Aorta (tissue), 5 donors: ENCODE data around the gene RNASE1. TPM values are rescaled to one million over a fixed set of nuclear protein-coding genes. Genes with fewer than 3 reads are reported as not detected.

Experiments used
- ATAC-seq: fragments of 200-7000 bp; cut with Tn5 transposase; one replicate; pipeline ENCODE4 v1.9.1; 2022; ENCODE audit warnings: moderate library complexity; ENCODE audit not compliant: low FRiP score
- DNase-seq, 2 donors: peaks; one replicate each; pipeline ENCODE4 v3.0.0-alpha.2; 2020
- H3K27ac ChIP-seq, 2 donors: one replicate each; pipeline ENCODE4 v1.5.1; 2013; ENCODE audit warnings: low read length in 2 of 2, mild to moderate bottlenecking in 2 of 2, moderate library complexity in 2 of 2, control low read depth in 1 of 2, inconsistent platforms in 1 of 2, low read depth in 1 of 2
- H3K27me3 ChIP-seq, 2 donors: one replicate each; pipeline ENCODE4 v1.6.1; 2013; ENCODE audit warnings: control low read depth in 1 of 2, low read length in 1 of 2, mild to moderate bottlenecking in 1 of 2, moderate library complexity in 1 of 2; ENCODE audit not compliant: insufficient read depth in 2 of 2, control insufficient read depth in 1 of 2
- H3K36me3 ChIP-seq, 2 donors: one replicate each; pipeline ENCODE4 v1.6.1; 2013; ENCODE audit warnings: control low read depth in 1 of 2, low read length in 1 of 2, mild to moderate bottlenecking in 1 of 2; ENCODE audit not compliant: insufficient read depth in 2 of 2, control insufficient read depth in 1 of 2
- H3K4me1 ChIP-seq, 2 donors: one replicate each; pipeline ENCODE4 v1.6.1; 2013; ENCODE audit warnings: low read length in 2 of 2, control low read depth in 1 of 2, mild to moderate bottlenecking in 1 of 2, moderate library complexity in 1 of 2; ENCODE audit not compliant: insufficient read depth in 2 of 2, control insufficient read depth in 1 of 2
- H3K4me3 ChIP-seq, 2 donors: one replicate each; pipeline ENCODE4 v1.5.1; 2013; ENCODE audit warnings: low read length in 2 of 2, control low read depth in 1 of 2, mild to moderate bottlenecking in 1 of 2
- H3K9me3 ChIP-seq: one replicate; pipeline ENCODE4 v1.6.1; 2013; ENCODE audit warnings: mild to moderate bottlenecking, low read length; ENCODE audit not compliant: control insufficient read depth
- WGBS, 2 donors: extraction: QIAGEN DNeasy Blood & Tissue Kit; methylation state at CpG; one replicate each; pipeline ENCODE4 v1.1.7; 2013; 5-methylcytosine and 5-hydroxymethylcytosine counted together
- intact Hi-C, 2 donors: fragments of 100-400 bp; cut with DNase I; formaldehyde crosslinking; loops; one replicate each; pipeline versions ENCODE4 v1.14.2 to v1.15.0; 2022
- polyA plus RNA-seq, 2 donors: library from polyadenylated mRNA; stranded (reverse); fragments of 200-250 nt; gene quantifications; one replicate each; pipeline ENCODE4 v1.2.3, GENCODE V29; 2013
- total RNA-seq, 2 donors: library from RNA; stranded (reverse); fragmentation: NEBNext Ultra II Directional; extraction: Animal tissue kit (Norgen Biotek cat#: 25700); gene quantifications; one replicate each; pipeline ENCODE4 v1.2.1, GENCODE V29; 2021
- donor health status: healthy with polysubstance abuse.
- donor health status: Bipolar disorder and iron deficiency.
- donor health status: DM: no; HTN: no; CAD: no.
- donor health status: DM: no; HTN: no; CAD: no.
- donor health status: DM: yes; HTN: yes; CAD: no.

The RNASE1 gene
- total and polyA plus RNA-seq, 4 donors, result 86.4 to 499 (median 288) TPM

GRCh38 chr14:20790464-20791116, 12.1 kb downstream of the RNASE1 start:
- Histone ChIP-seq H3K27ac (no peak overlapping the region), H3K4me1 (no peaks in the 10 kb centered on the region), H3K36me3 (no peaks in the 10 kb centered on the region), H3K27me3 (no peaks in the 10 kb centered on the region), H3K4me3 (no peak overlapping the region), H3K9me3 (no peaks in the 10 kb centered on the region)
- 77 to 81% methylated on average over 13 of the region's 13 CpGs for WGBS, 2 donors
- ATAC-seq, result no peak
- intact Hi-C loops, result no loop called here
- no peak for DNase-seq

GRCh38 chr14:20789230-20789813, 13.3 kb downstream of the RNASE1 start:
- intact Hi-C loops, result no loop called here
- WGBS, 2 donors, result 46 to 50% methylated on average over 3 of the region's 3 CpGs
- Histone ChIP-seq H3K27ac (no peak overlapping the region), H3K9me3 (no peaks in the 10 kb centered on the region), H3K4me1 (no peaks in the 10 kb centered on the region), H3K36me3 (no peaks in the 10 kb centered on the region), H3K4me3 (no peak overlapping the region), H3K27me3 (no peaks in the 10 kb centered on the region)
- DNase-seq, result no peak
- no peak for ATAC-seq

DNA sequence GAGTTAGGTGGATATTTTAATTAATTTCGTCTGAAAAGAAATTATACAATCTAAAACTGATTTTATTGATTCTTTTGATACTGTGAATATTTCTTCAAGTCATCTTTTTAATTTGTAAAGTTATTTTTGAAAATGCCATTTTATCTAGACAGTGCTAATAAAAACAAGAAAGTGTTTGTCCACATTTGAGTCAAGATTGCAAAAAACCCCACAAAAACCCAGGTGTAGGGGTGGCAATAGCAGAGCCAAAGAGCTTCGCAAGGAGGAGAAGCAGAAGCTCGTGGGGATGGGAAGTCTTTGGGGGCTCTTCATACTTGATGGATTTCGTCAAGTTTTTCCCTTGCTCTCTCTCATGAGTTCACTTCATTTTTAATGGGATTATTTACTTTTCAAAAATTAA, 15.6 kb downstream of the RNASE1 start:
- no peak overlapping the region for H3K27ac ChIP-seq
- intact Hi-C loops, result no loop called here
- H3K4me3 ChIP-seq, result no peak overlapping the region
- H3K9me3 ChIP-seq, result no peaks in the 10 kb centered on the region
- 67 to 81% methylated on average over 4 of the region's 4 CpGs for WGBS, 2 donors
- no peaks in the 10 kb centered on the region for H3K27me3 ChIP-seq
- DNase-seq (no peak), ATAC-seq (no peak)
- H3K36me3 ChIP-seq, result no peaks in the 10 kb centered on the region
- H3K4me1 ChIP-seq, result no peaks in the 10 kb centered on the region

DNA sequence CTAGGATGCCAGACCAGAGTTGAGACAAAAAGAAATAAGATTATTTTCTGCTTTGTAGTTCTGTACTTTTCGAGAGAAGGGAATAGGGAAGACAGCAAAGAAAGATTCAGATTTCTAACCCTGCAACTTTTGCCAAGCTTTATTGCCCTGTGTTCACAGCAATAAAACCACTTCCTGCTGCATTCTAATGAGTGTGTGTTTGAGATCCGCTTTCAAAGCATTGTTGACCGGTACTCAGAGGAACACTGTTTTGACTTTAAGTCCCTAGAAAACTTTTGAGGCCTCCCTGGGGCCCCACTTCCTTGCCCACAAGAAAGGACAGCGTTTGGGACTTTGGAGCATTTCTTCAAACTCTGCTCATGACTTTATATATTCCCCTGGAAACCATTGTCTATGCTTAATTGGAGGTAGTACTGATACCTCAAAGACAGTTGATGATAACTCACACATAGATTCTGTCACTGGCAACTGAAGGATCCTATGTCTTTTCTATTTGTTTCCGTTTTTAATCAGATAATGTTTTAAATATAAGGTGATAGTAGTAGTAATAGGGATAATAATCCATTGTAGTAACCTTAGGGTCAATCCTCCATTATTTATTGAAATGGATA, 20.3 kb downstream of the RNASE1 start:
- no peak for ATAC-seq
- no peaks in the 10 kb centered on the region for H3K9me3 ChIP-seq
- H3K4me3 ChIP-seq, result no peak overlapping the region
- intact Hi-C loops, result no loop called here
- WGBS, 2 donors, result 3 to 12% methylated on average over 5 of the region's 5 CpGs
- no peaks in the 10 kb centered on the region for H3K36me3 ChIP-seq
- H3K27me3 ChIP-seq, result no peaks in the 10 kb centered on the region
- H3K27ac ChIP-seq, result no peak overlapping the region
- DNase-seq, result no peak
- H3K4me1 ChIP-seq, result no peaks in the 10 kb centered on the region

DNA sequence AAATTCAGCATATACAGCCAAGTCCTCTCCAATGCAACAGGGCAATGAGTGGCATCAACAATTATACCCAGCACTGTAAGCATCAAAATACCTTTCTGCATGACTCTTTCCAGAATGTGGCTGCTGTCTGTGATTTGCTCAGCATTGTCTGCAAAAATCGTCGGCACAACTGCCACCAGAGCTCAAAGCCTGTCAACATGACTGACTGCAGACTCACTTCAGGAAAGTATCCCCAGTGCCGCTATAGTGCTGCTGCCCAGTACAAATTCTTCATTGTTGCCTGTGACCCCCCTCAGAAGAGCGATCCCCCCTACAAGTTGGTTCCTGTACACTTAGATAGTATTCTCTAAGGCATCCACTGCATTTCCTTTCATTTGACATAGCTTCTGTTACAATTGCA, 20.8 kb downstream of the RNASE1 start:
- Histone ChIP-seq H3K36me3 (no peaks in the 10 kb centered on the region), H3K4me3 (no peak overlapping the region), H3K27ac (no peak overlapping the region), H3K27me3 (no peaks in the 10 kb centered on the region), H3K4me1 (no peaks in the 10 kb centered on the region), H3K9me3 (no peaks in the 10 kb centered on the region)
- intact Hi-C loops, result no loop called here
- 16 to 26% methylated on average over 4 of the region's 4 CpGs for WGBS, 2 donors
- no peak for DNase-seq
- ATAC-seq, result no peak

DNA sequence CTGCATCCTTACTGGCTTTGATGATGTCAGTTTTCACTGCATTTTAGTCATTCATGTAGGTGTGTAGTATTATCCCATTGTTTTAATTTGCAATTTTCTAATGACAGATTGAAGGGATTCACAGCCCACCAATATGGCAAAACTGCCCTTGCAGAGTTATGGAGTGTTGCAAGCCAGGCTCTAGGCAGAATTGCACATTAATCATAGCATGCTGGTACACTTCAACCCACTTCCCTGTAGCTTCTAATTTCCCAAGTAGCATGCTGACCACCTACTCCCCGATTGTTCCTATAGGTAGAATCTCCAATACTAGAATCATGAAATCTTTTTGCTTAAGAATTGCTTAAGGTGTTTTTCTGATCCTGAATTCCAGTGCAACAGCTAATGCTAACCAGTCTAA, 26.7 kb downstream of the RNASE1 start:
- H3K4me1 ChIP-seq, result no peaks in the 10 kb centered on the region
- 79 to 90% methylated on average over 1 of the region's 1 CpG for WGBS, 2 donors
- no peak for DNase-seq
- H3K27me3 ChIP-seq, result no peaks in the 10 kb centered on the region
- no peaks in the 10 kb centered on the region for H3K9me3 ChIP-seq
- no peak overlapping the region for H3K27ac ChIP-seq
- H3K4me3 ChIP-seq, result no peak overlapping the region
- no peak for ATAC-seq
- intact Hi-C loops, result no loop called here
- H3K36me3 ChIP-seq, result no peaks in the 10 kb centered on the region

GRCh38 chr14:20775043-20775442, 27.6 kb downstream of the RNASE1 start:
- WGBS, 2 donors, result 27% methylated on average over 6 of the region's 6 CpGs
- intact Hi-C loops, result no loop called here
- H3K9me3 ChIP-seq, result no peaks in the 10 kb centered on the region

DNA sequence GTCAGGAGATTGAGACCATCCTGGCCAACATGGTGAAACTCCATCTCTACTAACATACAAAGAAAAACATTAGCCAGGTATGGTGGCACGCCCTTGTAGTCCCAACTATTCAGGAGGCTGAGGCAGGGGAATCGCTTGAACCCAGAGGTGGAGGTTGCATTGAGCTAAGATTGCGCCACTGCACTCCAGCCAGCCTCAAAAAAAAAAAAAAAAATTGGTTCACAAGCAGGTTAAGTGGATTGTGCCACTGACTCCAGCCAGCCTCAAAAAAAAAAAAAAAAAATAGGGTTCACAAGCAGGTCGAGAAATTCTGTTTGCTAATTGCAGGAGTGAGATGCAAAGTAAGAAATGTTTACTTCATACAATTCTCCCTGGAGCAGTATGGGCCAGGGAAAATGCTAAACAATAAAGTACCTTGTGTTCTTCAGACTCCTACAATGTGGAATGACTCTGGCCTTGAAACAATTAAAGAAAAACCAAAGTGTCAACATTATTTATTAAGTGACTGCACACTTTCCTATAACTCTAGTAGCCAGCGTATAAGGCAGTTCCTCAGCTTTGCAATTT, 28.3 kb downstream of the RNASE1 start:
- DNase-seq, result no peak
- Histone ChIP-seq H3K27me3 (no peaks in the 10 kb centered on the region), H3K9me3 (no peaks in the 10 kb centered on the region), H3K36me3 (no peaks in the 10 kb centered on the region), H3K4me3 (no peak overlapping the region), H3K27ac (no peak overlapping the region), H3K4me1 (no peaks in the 10 kb centered on the region)
- intact Hi-C loops, result no loop called here
- ATAC-seq, result no peak
- WGBS, 2 donors, result 73% methylated on average over 5 of the region's 5 CpGs

More at GRCh38 chr14:20775043-20775442, 27.6 kb downstream of the RNASE1 start:
- Histone ChIP-seq H3K27ac (no peak overlapping the region), H3K4me3 (no peak overlapping the region), H3K36me3 (no peaks in the 10 kb centered on the region), H3K27me3 (no peaks in the 10 kb centered on the region), H3K4me1 (no peaks in the 10 kb centered on the region)
- ATAC-seq (no peak), DNase-seq (no peak)

DNA sequence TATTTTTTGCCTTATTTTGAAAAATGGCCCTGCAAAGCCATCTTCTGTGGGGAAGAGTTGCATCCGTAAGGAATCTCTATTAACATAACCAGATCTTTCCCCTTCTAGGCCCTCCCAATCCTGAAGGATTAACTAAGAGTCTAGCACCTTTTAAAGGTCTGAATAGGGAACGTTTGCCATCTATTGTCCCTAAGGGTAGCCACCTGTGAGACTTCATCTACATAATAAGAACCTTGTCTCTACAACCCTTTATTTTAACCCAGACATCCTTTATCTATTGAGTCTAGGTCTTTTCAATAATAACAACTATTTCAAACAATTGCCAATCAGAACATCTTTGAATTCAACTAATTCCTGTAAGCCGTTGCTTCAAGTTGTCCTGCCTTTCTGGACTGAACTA, 30.0 kb downstream of the RNASE1 start:
- H3K4me1 ChIP-seq, result no peaks in the 10 kb centered on the region
- no peaks in the 10 kb centered on the region for H3K27me3 ChIP-seq
- no peaks in the 10 kb centered on the region for H3K9me3 ChIP-seq
- no peaks in the 10 kb centered on the region for H3K36me3 ChIP-seq
- WGBS, 2 donors, result 59 to 68% methylated on average over 3 of the region's 3 CpGs
- H3K4me3 ChIP-seq, result no peak overlapping the region
- no peak overlapping the region for H3K27ac ChIP-seq
- no peak for ATAC-seq
- intact Hi-C loops, result no loop called here
- DNase-seq, result no peak
